ENCODE measurements around the gene ZBED3. TPM values are rescaled to one million over a fixed set of nuclear protein-coding genes. Genes with fewer than 3 reads are reported as not detected.

Gene ZBED3
- total and polyA plus RNA-seq, 2 of the 8 experiments (the other 6 are each of a cell fraction or from before 2014, with no cell fraction given) = 7.9 to 9.4 TPM

DNA sequence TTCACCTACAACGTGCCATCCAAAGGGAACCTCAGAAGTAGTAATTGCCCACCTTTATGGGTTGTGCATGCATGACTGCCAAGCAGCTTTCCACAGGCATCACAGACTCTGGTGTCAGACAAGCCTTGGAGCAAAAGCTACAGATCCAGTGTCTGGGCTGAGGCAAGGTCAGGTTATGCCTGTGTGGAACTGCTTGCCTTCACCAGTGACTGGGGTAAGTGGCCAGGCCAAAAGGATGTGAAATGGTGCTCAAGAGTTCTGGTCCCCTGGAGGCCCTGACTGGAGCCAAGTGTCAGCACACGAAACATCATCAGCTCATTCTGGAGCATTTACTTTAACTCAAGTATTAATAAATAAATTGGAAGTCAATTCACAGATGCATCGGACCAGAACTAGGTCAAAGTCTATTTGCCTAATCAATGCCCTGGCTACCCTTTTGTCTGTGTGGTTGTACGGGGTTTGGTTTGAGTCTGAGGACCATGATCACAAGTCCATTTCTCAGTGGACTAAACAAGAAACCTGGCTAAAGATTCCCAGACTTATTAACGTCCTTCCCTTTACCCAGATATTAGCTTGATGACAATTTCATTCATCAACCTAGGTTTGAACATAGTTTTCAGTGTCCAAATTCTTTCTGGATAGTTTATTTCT lies 41.5 kb upstream of the ZBED3 start:
- TF ChIP-seq MAFK (IDR thresholded peaks at IDR 0.05; ENCODE audit: low read depth, low read length) (no peak), HDAC2 (IDR thresholded peaks at IDR 0.05; ENCODE audit: borderline replicate concordance in 1 of 2, low read depth in 2 of 2, low read length in 2 of 2) (no peak), SRF (IDR thresholded peaks at IDR 0.05; ENCODE audit: low read depth, low read length) (no peak), RFX5 (IDR thresholded peaks at IDR 0.05; ENCODE audit: borderline replicate concordance, low read depth, low read length) (no peak), ZNF274 (IDR thresholded peaks at IDR 0.05; ENCODE audit: borderline replicate concordance, extremely low read depth, low read length) (no peak), PHF8 (conservative IDR thresholded peaks at IDR 0.05; ENCODE audit: low read depth, low read length) (no peak), YY1 (IDR thresholded peaks at IDR 0.05; ENCODE audit: low read depth, low read length) (no peak), BACH1 (IDR thresholded peaks at IDR 0.05; ENCODE audit: low read length) (no peak), TAF1 (IDR thresholded peaks at IDR 0.05; ENCODE audit: low read depth, low read length) (no peak), KDM1A (IDR thresholded peaks at IDR 0.05; ENCODE audit: borderline replicate concordance, low read length) (no peak)
- TF ChIP-seq, protein P1, sequence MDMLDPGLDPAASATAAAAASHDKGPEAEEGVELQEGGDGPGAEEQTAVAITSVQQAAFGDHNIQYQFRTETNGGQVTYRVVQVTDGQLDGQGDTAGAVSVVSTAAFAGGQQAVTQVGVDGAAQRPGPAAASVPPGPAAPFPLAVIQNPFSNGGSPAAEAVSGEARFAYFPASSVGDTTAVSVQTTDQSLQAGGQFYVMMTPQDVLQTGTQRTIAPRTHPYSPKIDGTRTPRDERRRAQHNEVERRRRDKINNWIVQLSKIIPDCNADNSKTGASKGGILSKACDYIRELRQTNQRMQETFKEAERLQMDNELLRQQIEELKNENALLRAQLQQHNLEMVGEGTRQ (IDR thresholded peaks at IDR 0.05; ENCODE audit: low read length) = no peak

More for the DNA sequence above, 41.5 kb upstream of the ZBED3 start:
- no peak overlapping the region for H3K4ac ChIP-seq (replicated peaks; ENCODE audit: insufficient read length, low read depth, low read length)
- H2BK5ac ChIP-seq (ENCODE audit: low read depth, low read length) = no peak overlapping the region
- H3K23me2 ChIP-seq (ENCODE audit: low read depth, low read length) = no peaks in the 10 kb centered on the region
- no peak overlapping the region for H2AFZ ChIP-seq (ENCODE audit: low read length)
- CTCF ChIA-PET (ENCODE audit: partially characterized antibody) = interaction anchor here (0.6 to 3.6 kb wide), 20 partner anchors 7 to 308 kb away, joined by 3 to 20 read pairs (median 4); partner anchors contain the start of gene ZBED3
- no peak overlapping the region for H4K5ac ChIP-seq (ENCODE audit: insufficient read length, low read depth, low read length)
- no peaks in the 10 kb centered on the region for H3K79me2 ChIP-seq (ENCODE audit: control insufficient read depth in 1 of 2, insufficient read depth in 2 of 2, low read length in 2 of 2)
- no peaks in the 10 kb centered on the region for H3K4me1 ChIP-seq (replicated peaks in 1 of 4; ENCODE audit: control insufficient read depth in 3 of 4, insufficient read depth in 4 of 4, low read length in 3 of 4)
- no peaks in the 10 kb centered on the region for H3K9me3 ChIP-seq (ENCODE audit: insufficient read depth in 2 of 2, low read depth in 1 of 2, low read length in 1 of 2)
- 79% methylated on average over 5 of the region's 5 CpGs; no CpG with 5 or more reads in 1 of the 2 experiments for WGBS, 2 experiments (ENCODE audit: extremely low coverage in 1 of 2, insufficient coverage in 1 of 2, insufficient read length in 1 of 2, insufficient replicate concordance in 2 of 2, low coverage in 1 of 2, low lambda C conversion rate in 2 of 2, missing lambda C conversion rate in 1 of 2)
- H2BK20ac ChIP-seq (ENCODE audit: low read length) = no peak overlapping the region
- no peak overlapping the region for H3K23ac ChIP-seq (ENCODE audit: insufficient read length)
- H4K8ac ChIP-seq (ENCODE audit: extremely low read depth, insufficient read depth, low read length) = no peak overlapping the region
- H2BK120ac ChIP-seq (replicated peaks; ENCODE audit: low read depth, low read length) = no peak overlapping the region
- POLR2A ChIA-PET (ENCODE audit: partially characterized antibody) = no interaction called here
- H4K20me1 ChIP-seq (replicated peaks in 1 of 2; ENCODE audit: control insufficient read depth in 1 of 2, insufficient read depth in 2 of 2, low read length in 2 of 2) = no peaks in the 10 kb centered on the region
- H3K27me3 ChIP-seq (replicated peaks in 1 of 4; ENCODE audit: control insufficient read depth in 3 of 4, extremely low read depth in 1 of 4, insufficient read depth in 3 of 4, low read length in 3 of 4) = no peaks in the 10 kb centered on the region
- no peak overlapping the region for H2BK15ac ChIP-seq (ENCODE audit: low read length)
- no peak overlapping the region for H4K91ac ChIP-seq (replicated peaks; ENCODE audit: insufficient read length, low read length)
- no peak overlapping the region for H3K4me2 ChIP-seq (ENCODE audit: insufficient read depth in 1 of 2, low read depth in 2 of 2, low read length in 2 of 2)
- H3K79me1 ChIP-seq (ENCODE audit: low read depth, low read length) = peaks cover 2% of the 10 kb centered on the region; the same call in 1 of the 2 replicates
- H3K9ac ChIP-seq (replicated peaks in 1 of 4; ENCODE audit: extremely low read depth in 1 of 4, low read depth in 3 of 4, low read length in 3 of 4) = no peak overlapping the region
- no peak overlapping the region for H3K14ac ChIP-seq (ENCODE audit: insufficient read length)
- H3K56ac ChIP-seq (replicated peaks; ENCODE audit: insufficient read length, low read depth, low read length) = no peak overlapping the region
- H2AK5ac ChIP-seq (ENCODE audit: low read depth, low read length) = no peak overlapping the region
- no peak overlapping the region for H2BK12ac ChIP-seq (ENCODE audit: low read depth, low read length)
- H3K27ac ChIP-seq (ENCODE audit: low read depth, low read length) = no peak overlapping the region
- no peak overlapping the region for H3K18ac ChIP-seq (ENCODE audit: extremely low read depth, low read length)
- H3K36me3 ChIP-seq (ENCODE audit: control insufficient read depth in 2 of 4, insufficient read depth in 4 of 4, low read length in 3 of 4) = no peaks in the 10 kb centered on the region
- H3K4me3 ChIP-seq (ENCODE audit: extremely low read depth in 1 of 4, insufficient read depth in 2 of 4, low read depth in 3 of 4, low read length in 4 of 4) = no peak overlapping the region
- no peak for DNase-seq (ENCODE audit: low read depth in 1 of 2, low spot score in 2 of 2)
- no peak for FAIRE-seq
